ENCODE results near the gene INMT. TPM values are rescaled to one million over a fixed set of nuclear protein-coding genes. Genes with fewer than 3 reads are reported as not detected.

INMT gene
- total and polyA plus RNA-seq, 4 donors = 0.84 to 130 (median 28.6) TPM

DNA sequence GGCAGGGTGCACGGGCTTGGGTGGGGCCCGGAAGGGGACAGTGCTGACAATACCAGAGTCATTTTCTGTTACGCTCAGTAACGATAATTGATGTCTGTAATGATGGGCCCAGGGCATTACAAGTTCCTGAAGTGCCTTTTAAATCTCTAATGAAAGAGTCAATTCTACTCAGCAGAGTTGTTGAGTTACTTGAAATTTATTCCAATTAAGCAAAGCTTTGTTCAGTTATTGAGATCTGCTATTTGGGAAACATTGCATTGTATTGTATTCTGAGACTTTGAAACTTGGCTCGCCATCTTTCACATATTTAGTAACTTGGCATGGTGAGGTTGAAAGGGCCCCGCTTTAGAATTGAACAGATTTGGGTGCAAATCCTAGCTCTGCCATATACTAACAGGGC lies 54.0 kb downstream of the INMT start:
- WGBS = 80% methylated on average over 6 of the region's 6 CpGs
- TF ChIP-seq EGR1 (IDR thresholded peaks at IDR 0.05; ENCODE audit: low read depth in 2 of 2) = no peak
- TF ChIP-seq, protein P1, sequence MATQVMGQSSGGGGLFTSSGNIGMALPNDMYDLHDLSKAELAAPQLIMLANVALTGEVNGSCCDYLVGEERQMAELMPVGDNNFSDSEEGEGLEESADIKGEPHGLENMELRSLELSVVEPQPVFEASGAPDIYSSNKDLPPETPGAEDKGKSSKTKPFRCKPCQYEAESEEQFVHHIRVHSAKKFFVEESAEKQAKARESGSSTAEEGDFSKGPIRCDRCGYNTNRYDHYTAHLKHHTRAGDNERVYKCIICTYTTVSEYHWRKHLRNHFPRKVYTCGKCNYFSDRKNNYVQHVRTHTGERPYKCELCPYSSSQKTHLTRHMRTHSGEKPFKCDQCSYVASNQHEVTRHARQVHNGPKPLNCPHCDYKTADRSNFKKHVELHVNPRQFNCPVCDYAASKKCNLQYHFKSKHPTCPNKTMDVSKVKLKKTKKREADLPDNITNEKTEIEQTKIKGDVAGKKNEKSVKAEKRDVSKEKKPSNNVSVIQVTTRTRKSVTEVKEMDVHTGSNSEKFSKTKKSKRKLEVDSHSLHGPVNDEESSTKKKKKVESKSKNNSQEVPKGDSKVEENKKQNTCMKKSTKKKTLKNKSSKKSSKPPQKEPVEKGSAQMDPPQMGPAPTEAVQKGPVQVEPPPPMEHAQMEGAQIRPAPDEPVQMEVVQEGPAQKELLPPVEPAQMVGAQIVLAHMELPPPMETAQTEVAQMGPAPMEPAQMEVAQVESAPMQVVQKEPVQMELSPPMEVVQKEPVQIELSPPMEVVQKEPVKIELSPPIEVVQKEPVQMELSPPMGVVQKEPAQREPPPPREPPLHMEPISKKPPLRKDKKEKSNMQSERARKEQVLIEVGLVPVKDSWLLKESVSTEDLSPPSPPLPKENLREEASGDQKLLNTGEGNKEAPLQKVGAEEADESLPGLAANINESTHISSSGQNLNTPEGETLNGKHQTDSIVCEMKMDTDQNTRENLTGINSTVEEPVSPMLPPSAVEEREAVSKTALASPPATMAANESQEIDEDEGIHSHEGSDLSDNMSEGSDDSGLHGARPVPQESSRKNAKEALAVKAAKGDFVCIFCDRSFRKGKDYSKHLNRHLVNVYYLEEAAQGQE (IDR thresholded peaks at IDR 0.05) = no peak
- TF ChIP-seq YY1 (IDR thresholded peaks at IDR 0.05) = no peak
- no peak for TF ChIP-seq NR2F2 (IDR thresholded peaks at IDR 0.05)
- TF ChIP-seq SP1 (IDR thresholded peaks at IDR 0.05) = no peak
- TF ChIP-seq, protein P2, sequence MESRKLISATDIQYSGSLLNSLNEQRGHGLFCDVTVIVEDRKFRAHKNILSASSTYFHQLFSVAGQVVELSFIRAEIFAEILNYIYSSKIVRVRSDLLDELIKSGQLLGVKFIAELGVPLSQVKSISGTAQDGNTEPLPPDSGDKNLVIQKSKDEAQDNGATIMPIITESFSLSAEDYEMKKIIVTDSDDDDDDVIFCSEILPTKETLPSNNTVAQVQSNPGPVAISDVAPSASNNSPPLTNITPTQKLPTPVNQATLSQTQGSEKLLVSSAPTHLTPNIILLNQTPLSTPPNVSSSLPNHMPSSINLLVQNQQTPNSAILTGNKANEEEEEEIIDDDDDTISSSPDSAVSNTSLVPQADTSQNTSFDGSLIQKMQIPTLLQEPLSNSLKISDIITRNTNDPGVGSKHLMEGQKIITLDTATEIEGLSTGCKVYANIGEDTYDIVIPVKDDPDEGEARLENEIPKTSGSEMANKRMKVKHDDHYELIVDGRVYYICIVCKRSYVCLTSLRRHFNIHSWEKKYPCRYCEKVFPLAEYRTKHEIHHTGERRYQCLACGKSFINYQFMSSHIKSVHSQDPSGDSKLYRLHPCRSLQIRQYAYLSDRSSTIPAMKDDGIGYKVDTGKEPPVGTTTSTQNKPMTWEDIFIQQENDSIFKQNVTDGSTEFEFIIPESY (IDR thresholded peaks at IDR 0.05) = no peak
- no peak for TF ChIP-seq HNF4A (conservative IDR thresholded peaks at IDR 0.05)
- TF ChIP-seq, protein P3, sequence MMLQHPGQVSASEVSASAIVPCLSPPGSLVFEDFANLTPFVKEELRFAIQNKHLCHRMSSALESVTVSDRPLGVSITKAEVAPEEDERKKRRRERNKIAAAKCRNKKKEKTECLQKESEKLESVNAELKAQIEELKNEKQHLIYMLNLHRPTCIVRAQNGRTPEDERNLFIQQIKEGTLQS (IDR thresholded peaks at IDR 0.05) = no peak
- TF ChIP-seq, protein P4, sequence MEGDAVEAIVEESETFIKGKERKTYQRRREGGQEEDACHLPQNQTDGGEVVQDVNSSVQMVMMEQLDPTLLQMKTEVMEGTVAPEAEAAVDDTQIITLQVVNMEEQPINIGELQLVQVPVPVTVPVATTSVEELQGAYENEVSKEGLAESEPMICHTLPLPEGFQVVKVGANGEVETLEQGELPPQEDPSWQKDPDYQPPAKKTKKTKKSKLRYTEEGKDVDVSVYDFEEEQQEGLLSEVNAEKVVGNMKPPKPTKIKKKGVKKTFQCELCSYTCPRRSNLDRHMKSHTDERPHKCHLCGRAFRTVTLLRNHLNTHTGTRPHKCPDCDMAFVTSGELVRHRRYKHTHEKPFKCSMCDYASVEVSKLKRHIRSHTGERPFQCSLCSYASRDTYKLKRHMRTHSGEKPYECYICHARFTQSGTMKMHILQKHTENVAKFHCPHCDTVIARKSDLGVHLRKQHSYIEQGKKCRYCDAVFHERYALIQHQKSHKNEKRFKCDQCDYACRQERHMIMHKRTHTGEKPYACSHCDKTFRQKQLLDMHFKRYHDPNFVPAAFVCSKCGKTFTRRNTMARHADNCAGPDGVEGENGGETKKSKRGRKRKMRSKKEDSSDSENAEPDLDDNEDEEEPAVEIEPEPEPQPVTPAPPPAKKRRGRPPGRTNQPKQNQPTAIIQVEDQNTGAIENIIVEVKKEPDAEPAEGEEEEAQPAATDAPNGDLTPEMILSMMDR (IDR thresholded peaks at IDR 0.05; ENCODE audit: low read depth, low read length, missing input control) = no peak
- TF ChIP-seq, protein P5, sequence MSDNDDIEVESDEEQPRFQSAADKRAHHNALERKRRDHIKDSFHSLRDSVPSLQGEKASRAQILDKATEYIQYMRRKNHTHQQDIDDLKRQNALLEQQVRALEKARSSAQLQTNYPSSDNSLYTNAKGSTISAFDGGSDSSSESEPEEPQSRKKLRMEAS (IDR thresholded peaks at IDR 0.05) = no peak
- TF ChIP-seq RXRA (IDR thresholded peaks at IDR 0.05) = no peak
- TF ChIP-seq RAD21 (IDR thresholded peaks at IDR 0.05) = no peak
- no peak overlapping the region for H3K27ac ChIP-seq (ENCODE audit: low read depth in 1 of 2, low read length in 2 of 2)

More for the DNA sequence above, 54.0 kb downstream of the INMT start:
- no peaks in the 10 kb centered on the region for H3K9me3 ChIP-seq (ENCODE audit: control insufficient read depth in 4 of 4, low read length in 3 of 4)
- H3K4me1 ChIP-seq (ENCODE audit: control insufficient read depth in 4 of 4, insufficient read depth in 4 of 4, low read length in 3 of 4) = peaks cover 0 to 3% (median under 1%) of the 10 kb centered on the region in 4 donors
- H3K27me3 ChIP-seq (ENCODE audit: control insufficient read depth in 4 of 4, insufficient read depth in 4 of 4, low read length in 3 of 4) = no peaks in the 10 kb centered on the region
- no peak overlapping the region for H3K9ac ChIP-seq (ENCODE audit: low read depth in 1 of 2, low read length in 2 of 2)
- no peak for DNase-seq (ENCODE audit: low spot score)
- no peak overlapping the region for H3K4me3 ChIP-seq (ENCODE audit: low read depth in 1 of 3, low read length in 3 of 3)
- no peaks in the 10 kb centered on the region for H3K36me3 ChIP-seq (ENCODE audit: control insufficient read depth in 4 of 4, insufficient read depth in 3 of 4, low read depth in 1 of 4, low read length in 3 of 4)

Other genes with a start within 250 kb of the INMT start
- gene GGCT, start 247.3 kb upstream of the INMT start, total RNA-seq = 10 to 100 TPM; 11.0 to 21.5 TPM
- gene GGCT, start 247.3 kb upstream of the INMT start, polyA plus RNA-seq = 10 to 100 TPM; 21.2 to 22.5 TPM
- 10 to 100 TPM; 62.6 to 73.1 TPM for gene GARS1, start 157.3 kb upstream of the INMT start, total RNA-seq
- 10 to 100 TPM; 43.3 to 73.6 TPM for gene GARS1, start 157.3 kb upstream of the INMT start, polyA plus RNA-seq
- not detected for gene CRHR2, start 69.7 kb upstream of the INMT start, total RNA-seq
- not detected for gene CRHR2, start 69.7 kb upstream of the INMT start, polyA plus RNA-seq
- 1 to 10 TPM; 1.8 to 6.1 TPM for gene MINDY4, start 19.3 kb downstream of the INMT start, total RNA-seq
- gene MINDY4, start 19.3 kb downstream of the INMT start, polyA plus RNA-seq = 1 to 10 TPM in 1 of 2 donors, under 1 TPM in 1; 0.93 to 1.9 TPM
- gene AQP1, start 159.7 kb downstream of the INMT start, total RNA-seq = 10 to 100 TPM; 27.9 to 76.3 TPM
- 10 to 100 TPM in 1 of 2 donors, 1 to 10 TPM in 1; 8.9 to 19.1 TPM for gene AQP1, start 159.7 kb downstream of the INMT start, polyA plus RNA-seq
- under 1 TPM in 1 of 2 donors, not detected in 1; 0.50 TPM for gene GHRHR, start 211.8 kb downstream of the INMT start, total RNA-seq
- gene GHRHR, start 211.8 kb downstream of the INMT start, polyA plus RNA-seq = under 1 TPM in 1 of 2 donors, not detected in 1; 0.46 TPM